K562 (cell line): ENCODE measurements around the gene HSP90AA1. TPM values are rescaled to one million over a fixed set of nuclear protein-coding genes. Genes with fewer than 3 reads are reported as not detected.

Experiments
- ATAC-seq: fragments of 200-7000 bp; cut with Tn5 transposase; 3 replicates; pipeline ENCODE4 v1.9.1; 2020; ENCODE audit warnings: moderate library complexity
- BruUV-seq: library from RNA; stranded (reverse); fragments of 400-500 nt; replicated peaks from 2 replicates; lab custom pipeline; 2021; lab: Mats Ljungman, UMichigan
- CTCF ChIA-PET: fragments of 300-600 bp; formaldehyde crosslinking; extraction: SDS; loops from one replicate; lab custom pipeline; 2021; ENCODE audit warnings: low intra/inter-chr PET ratio; lab: Yijun Ruan, JAX
- POLR2A ChIA-PET: fragments of 300-600, 350-650 bp; sonication (Branson Sonifier 250); formaldehyde crosslinking; extraction: SDS; loops from one replicate; lab custom pipeline; 2021; ENCODE audit warnings: antibody characterized with exemption, inconsistent platforms; lab: Yijun Ruan, JAX
- DNase-seq, 4 experiments: peaks; one replicate each; pipeline versions ENCODE4 v3.0.0 to v3.0.0-alpha.2; 2011 to 2018; ENCODE audit warnings: low spot score in 3 of 4, mixed read lengths in 3 of 4; ENCODE audit errors: extremely low read depth in 1 of 4
- FAIRE-seq: peaks from 2 replicates; lab custom pipeline; 2011; peaks lifted over from hg19 to GRCh38; lab: Jason Lieb, UNC
- H2AFZ ChIP-seq: 2 replicates; pipeline ENCODE4 v1.6.0; 2011; ENCODE audit warnings: low read depth, low read length, control low read depth, inconsistent platforms
- H3K27ac ChIP-seq: fragments of 200-600 bp; 3 replicates; pipeline ENCODE4 v1.8.0; 2011; ENCODE audit warnings: low read depth, mild to moderate bottlenecking, control low read depth, inconsistent platforms, low read length, moderate library complexity, mixed read lengths; ENCODE audit errors: extremely low read depth
- H3K27me3 ChIP-seq, 2 experiments: fragments of 300-600 bp in 1 of 2; 2 replicates in 1 of 2; 3 replicates in 1 of 2; pipeline versions ENCODE4 v1.6.0 to v1.8.0; 2011; ENCODE audit warnings: inconsistent platforms in 2 of 2, low read length in 2 of 2, mild to moderate bottlenecking in 1 of 2, mixed read lengths in 1 of 2, moderate library complexity in 1 of 2; ENCODE audit not compliant: control insufficient read depth in 2 of 2, insufficient read depth in 2 of 2
- H3K36me3 ChIP-seq: fragments of 300-600 bp; 3 replicates; pipeline ENCODE4 v1.8.0; 2011; ENCODE audit warnings: mild to moderate bottlenecking, low read length, inconsistent platforms; ENCODE audit not compliant: control insufficient read depth, insufficient read depth
- H3K4me1 ChIP-seq, 2 experiments: fragments of 200-600 bp in 1 of 2; replicated peaks in 1 of 2; 2 replicates in 1 of 2; 3 replicates in 1 of 2; pipeline versions ENCODE4 v1.5.1 to v1.8.0; 2011; ENCODE audit warnings: inconsistent platforms in 2 of 2, low read length in 2 of 2, mild to moderate bottlenecking in 1 of 2, mixed read lengths in 1 of 2, moderate library complexity in 1 of 2; ENCODE audit not compliant: control insufficient read depth in 2 of 2, insufficient read depth in 2 of 2
- H3K4me2 ChIP-seq: 2 replicates; pipeline ENCODE4 v1.6.1; 2011; ENCODE audit warnings: low read length, control low read depth, inconsistent platforms, mixed read lengths; ENCODE audit not compliant: insufficient read depth
- H3K4me3 ChIP-seq: fragments of 200-600 bp; sonication (generic), shearing (Covaris generic); 2 replicates; pipeline ENCODE4 v1.5.1; 2016; ENCODE audit warnings: control low read depth, inconsistent platforms
- H3K79me2 ChIP-seq: fragments of 200-600 bp; 3 replicates; pipeline ENCODE4 v1.8.0; 2011; ENCODE audit warnings: low read length, inconsistent platforms; ENCODE audit not compliant: control insufficient read depth, insufficient read depth
- H3K9ac ChIP-seq, 2 experiments: 2 replicates each; pipeline versions ENCODE4 v1.6.0 to v1.6.1; 2011; ENCODE audit warnings: low read depth in 2 of 2, low read length in 2 of 2, control low read depth in 1 of 2, inconsistent platforms in 1 of 2, mild to moderate bottlenecking in 1 of 2, mixed read lengths in 1 of 2; ENCODE audit not compliant: insufficient read depth in 1 of 2
- H3K9me1 ChIP-seq: one replicate; pipeline ENCODE4 v1.6.0; 2011; ENCODE audit warnings: inconsistent platforms, mild to moderate bottlenecking, low read length, moderate library complexity; ENCODE audit not compliant: control insufficient read depth, insufficient read depth
- H3K9me3 ChIP-seq: replicated peaks from 2 replicates; pipeline ENCODE4 v1.5.1; 2011; ENCODE audit warnings: low read depth, low read length, inconsistent platforms; ENCODE audit not compliant: control insufficient read depth, insufficient read depth
- H4K20me1 ChIP-seq: replicated peaks from 2 replicates; pipeline ENCODE4 v1.6.1; 2011; ENCODE audit warnings: low read length, inconsistent platforms, mixed read lengths; ENCODE audit not compliant: control insufficient read depth, insufficient read depth
- ARID3B ChIP-seq: fragments of 250-450 bp; sonication (Bioruptor Pico); IDR thresholded peaks from 2 replicates; pipeline ENCODE4 v1.4.0; 2020; ENCODE audit warnings: borderline replicate concordance
- ELF1 ChIP-seq: fragments of 200-800 bp; sonication (Bioruptor generic); IDR thresholded peaks from 2 replicates; pipeline ENCODE4 v1.6.1; 2016; ENCODE audit warnings: missing genetic modification characterization, missing compliant biosample characterization
- HMG20B ChIP-seq: fragments of 250-450 bp; sonication (Bioruptor Pico); IDR thresholded peaks from 2 replicates; pipeline ENCODE4 v1.5.0; 2021; ENCODE audit warnings: mild to moderate bottlenecking
- NCOA6 ChIP-seq: fragments of 450-650 bp; IDR thresholded peaks from 2 replicates; pipeline ENCODE4 v1.6.1; 2017; ENCODE audit warnings: mild to moderate bottlenecking
- POLR2G ChIP-seq: fragments of 200-400 bp; formaldehyde crosslinking; IDR thresholded peaks from 2 replicates; pipeline ENCODE4 v1.6.1; 2017; ENCODE audit warnings: low read depth, mild to moderate bottlenecking, antibody characterized with exemption, low read length, moderate library complexity
- RBFOX2 ChIP-seq: fragments of 200-400 bp; formaldehyde crosslinking; IDR thresholded peaks from 2 replicates; pipeline ENCODE4 v1.6.1; 2017; ENCODE audit warnings: low read depth, mild to moderate bottlenecking, low read length, moderate library complexity
- ZNF184 ChIP-seq: sonication (generic); formaldehyde crosslinking; IDR thresholded peaks from 2 replicates; pipeline ENCODE4 v1.5.0; 2020; ENCODE audit warnings: missing genetic modification reagents
- WGBS: fragments of 100-300 bp; shearing (Covaris generic); methylation state at CpG from one replicate; pipeline ENCODE4 v1.1.6; 2016; ENCODE audit warnings: low coverage, mixed read lengths; ENCODE audit not compliant: insufficient coverage; ENCODE audit errors: missing lambda C conversion rate; 5-methylcytosine and 5-hydroxymethylcytosine counted together
- in situ Hi-C: fragments of 300-500 bp; cut with MboI; formaldehyde crosslinking; loops from 4 replicates; pipeline ENCODE4 v1.15.0; 2018; ENCODE audit warnings: inconsistent platforms, mixed read lengths
- intact Hi-C: fragments of 100-400 bp; cut with micrococcal nuclease; formaldehyde crosslinking; loops from 2 replicates; pipeline ENCODE4 v1.14.2; 2022
- polyA plus RNA-seq, 8 experiments: library from polyadenylated mRNA; depleted of rRNA in 4 of 8; stranded (reverse) in 5 of 8; unstranded in 3 of 8; fragments of >200 nt; fragmentation: Nextera tagmentation in 2 of 8; fragmentation: Illumina TruSeq in 1 of 8; extraction: Ambion mirVana in 2 of 8; extraction: Trizol in 1 of 8; gene quantifications; 2 replicates each; pipeline versions ENCODE4 v1.2.1 to v1.2.3, GENCODE V29; 2011 to 2014; ENCODE audit warnings: inconsistent platforms in 1 of 8, missing spikeins in 1 of 8
- total RNA-seq, 7 experiments: library from RNA; depleted of rRNA in 6 of 7; stranded (reverse); fragments of >200 nt in 6 of 7; fragmentation: Illumina TruSeq in 2 of 7; extraction: Trizol in 2 of 7; gene quantifications; 2 replicates each; pipeline versions ENCODE4 v1.2.1 to v1.2.3, GENCODE V29; 2011 to 2021; ENCODE audit warnings: low replicate concordance in 1 of 7

Gene HSP90AA1
- total and polyA plus RNA-seq, 9 of the 15 experiments (the other 6 are each of a cell fraction or from before 2014, with no cell fraction given) = 377 to 1,731 (median 879) TPM

DNA sequence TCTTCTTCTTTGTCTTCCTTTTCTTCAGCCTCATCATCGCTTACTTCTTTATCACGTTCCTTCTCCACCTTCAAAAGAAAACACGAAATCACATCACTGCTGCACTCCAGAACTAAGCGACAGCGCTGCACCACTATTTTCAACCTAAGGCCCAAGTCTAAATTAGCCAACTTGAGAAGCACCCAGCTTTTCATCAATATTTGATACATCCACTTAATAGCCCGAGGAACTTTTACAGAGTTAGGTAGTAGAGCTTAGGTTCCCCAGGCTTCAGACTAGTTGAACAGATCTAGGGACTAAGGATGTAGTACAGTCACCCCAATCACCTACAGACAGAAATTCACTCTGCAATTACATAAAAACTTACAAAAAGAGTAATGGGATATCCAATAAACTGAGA lies 1.9 kb downstream of the HSP90AA1 start:
- CTCF ChIA-PET = no interaction called here
- ATAC-seq (no peak), FAIRE-seq (no peak), DNase-seq (no peak)
- 7% methylated on average over 6 of the region's 6 CpGs for WGBS
- H3K9me1 ChIP-seq = no peaks in the 10 kb centered on the region
- no peaks in the 10 kb centered on the region for H3K27me3 ChIP-seq
- H3K4me3 ChIP-seq = peak overlapping the region; percentile 89
- intact Hi-C loops (loop anchor here (5.0 kb wide), 1 partner anchor 398 kb away; no protein-coding TSS in a partner anchor), in situ Hi-C loops (no loop called here)
- peak overlapping the region; percentile 6; the same call in 1 of the 3 replicates for H3K27ac ChIP-seq
- H2AFZ ChIP-seq = no peak overlapping the region
- peak overlapping the region; percentile 85 for H3K4me2 ChIP-seq
- peaks cover 75% of the 10 kb centered on the region for H3K79me2 ChIP-seq
- peak overlapping the region; percentile 78 to 83; a peak in 3 of 4 replicates for H3K9ac ChIP-seq
- peaks cover 64% of the 10 kb centered on the region for H3K36me3 ChIP-seq
- POLR2A ChIA-PET = interaction anchor here (0.5 to 3.3 kb wide), 6 partner anchors 10 to 265 kb away, joined by 3 to 17 read pairs (median 4); no protein-coding TSS in a partner anchor
- H4K20me1 ChIP-seq = peaks cover 29% of the 10 kb centered on the region
- no peaks in the 10 kb centered on the region for H3K9me3 ChIP-seq
- TF ChIP-seq POLR2G (0 out of 2 replicates have a peak, but pooled peaks have one; percentile 23), RBFOX2 (peak; percentile 53), ARID3B (CRISPR knock-in tag) (no peak), HMG20B (no peak), ELF1 (tag) (no peak), ZNF184 (CRISPR knock-in tag) (no peak), NCOA6 (no peak)
- no TSS peak for BruUV-seq
- peaks cover 21 to 34% of the 10 kb centered on the region in 2 experiments; a peak in 4 of 5 replicates for H3K4me1 ChIP-seq
